Measurements from ENCODE around the gene SNRNP25.
"Not testable (repeated sequence)": the region's sequence is repeated elsewhere in the genome, so short reads cannot be mapped to it uniquely, and the experiment has no call there.

SNRNP25 gene

DNA sequence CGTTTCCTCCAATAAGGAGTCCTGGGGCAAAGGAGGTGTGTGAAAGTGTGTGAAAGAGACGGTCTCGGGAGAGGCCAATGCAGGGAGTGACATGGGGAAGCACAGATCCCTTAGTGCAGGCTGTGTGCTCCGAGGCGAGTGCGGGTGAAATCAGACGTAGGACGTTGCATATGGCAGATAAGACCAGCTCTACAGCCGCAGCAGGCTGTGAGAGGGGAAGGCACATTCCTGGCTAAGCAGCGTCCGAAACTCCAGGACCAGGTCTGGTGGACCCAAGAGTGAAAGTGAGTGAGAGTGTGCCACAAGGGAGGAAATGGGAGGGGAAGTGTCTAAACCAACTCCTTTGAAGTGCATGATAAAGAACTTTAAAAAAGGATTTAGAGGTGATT, 11.6 kb upstream of the SNRNP25 start:
- DNase-seq (ENCODE audit: low read depth), result no peak

DNA sequence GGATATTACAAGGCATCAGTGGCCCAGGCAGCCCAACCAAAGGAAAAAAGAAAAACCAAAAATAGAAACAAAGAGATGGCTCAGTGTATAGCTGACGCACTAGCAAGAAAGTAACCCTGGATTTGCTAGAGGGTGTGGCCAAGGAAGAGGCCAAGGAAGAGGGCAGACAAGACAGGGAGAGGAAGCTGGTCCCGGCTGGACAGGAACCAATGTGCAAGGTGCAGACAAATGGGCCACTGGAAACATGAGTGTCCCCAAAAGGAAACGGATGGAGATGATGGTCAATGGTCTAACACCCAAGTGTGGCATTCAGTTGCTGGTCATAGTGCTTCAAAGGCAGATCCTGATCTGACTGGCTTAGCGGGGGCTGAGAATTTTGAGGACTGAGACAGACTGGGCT, 10.9 kb upstream of the SNRNP25 start:
- DNase-seq (ENCODE audit: low read depth), result no peak

DNA sequence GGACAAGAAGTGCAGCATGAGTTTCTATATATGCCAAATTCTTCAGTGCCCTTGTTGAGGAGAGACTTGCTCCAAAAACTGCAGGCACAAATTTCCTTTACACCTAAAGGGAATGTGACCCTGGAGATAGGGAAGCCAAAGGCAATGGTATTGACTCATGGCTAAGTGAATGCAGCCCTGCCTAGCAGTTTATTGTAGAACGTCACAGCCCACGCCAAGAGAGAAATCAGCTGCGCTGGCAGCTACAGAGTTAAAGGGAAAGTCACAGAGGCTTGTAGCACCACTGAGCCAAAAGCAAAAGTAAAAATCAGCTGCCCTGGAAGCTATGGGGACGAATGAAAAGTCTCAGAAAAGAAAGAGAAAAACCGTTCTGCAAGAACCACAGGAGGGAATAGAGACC, 10.3 kb upstream of the SNRNP25 start:
- DNase-seq (ENCODE audit: low read depth), result no peak

DNA sequence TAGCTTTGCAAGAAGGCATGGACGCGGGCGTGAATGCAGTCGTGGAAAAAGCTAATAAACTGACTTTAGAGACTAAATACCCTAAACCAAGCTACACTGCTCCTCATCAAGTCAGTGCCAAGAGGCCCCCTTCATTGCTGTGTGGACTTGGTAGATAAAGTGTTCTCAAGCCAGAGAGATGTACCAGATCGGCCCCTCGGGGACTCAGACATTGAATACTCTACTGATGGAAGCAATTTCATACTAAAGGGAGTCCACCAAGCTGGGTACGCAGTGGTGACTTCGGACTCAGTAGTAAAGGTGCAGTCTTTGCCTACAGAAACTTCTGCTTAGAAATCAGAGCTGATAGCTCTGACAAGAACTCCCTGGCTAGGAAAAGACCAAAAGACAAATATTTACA, 9.0 kb upstream of the SNRNP25 start:
- DNase-seq (ENCODE audit: low read depth), result no peak

DNA sequence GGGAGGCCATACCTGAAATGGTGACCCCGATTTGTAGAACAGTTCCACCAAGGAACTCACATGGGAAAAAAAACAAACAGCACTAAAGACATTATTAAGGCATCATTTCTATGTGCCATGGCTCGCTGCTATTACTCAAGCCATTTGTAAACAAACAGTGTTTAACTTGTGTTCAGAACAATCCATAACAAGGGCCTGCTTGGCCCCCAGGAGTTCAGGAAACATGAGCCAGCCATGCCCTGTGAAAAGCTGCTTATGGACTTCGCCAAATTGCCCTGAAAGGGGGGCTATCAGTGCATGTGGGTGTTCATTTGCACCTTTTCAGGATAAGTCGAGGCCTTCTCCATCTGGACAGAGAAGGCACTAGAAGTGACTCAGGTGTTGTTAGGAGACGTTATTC, 8.2 kb upstream of the SNRNP25 start:
- DNase-seq (ENCODE audit: low read depth), result no peak

DNA sequence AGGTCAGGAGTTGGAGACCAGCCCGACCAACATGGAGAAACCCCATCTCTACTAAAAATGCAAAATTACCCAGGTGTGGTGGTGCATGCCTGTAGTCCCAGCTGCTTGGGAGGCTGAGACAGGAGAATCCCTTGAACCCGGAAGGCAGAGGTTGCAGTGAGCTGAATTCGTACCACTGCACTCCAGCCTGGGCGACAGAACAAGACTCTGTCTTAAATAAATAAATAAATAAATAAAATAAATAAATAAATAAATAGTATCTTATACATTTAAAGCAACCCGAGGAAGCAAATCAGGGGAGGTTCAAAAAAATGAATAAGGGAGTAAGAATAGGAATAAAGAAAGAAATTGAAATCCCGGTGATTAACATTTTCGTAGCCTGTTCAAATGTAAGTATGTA, 7.1 kb upstream of the SNRNP25 start:
- DNase-seq (ENCODE audit: low read depth), result not testable (repeated sequence)

DNA sequence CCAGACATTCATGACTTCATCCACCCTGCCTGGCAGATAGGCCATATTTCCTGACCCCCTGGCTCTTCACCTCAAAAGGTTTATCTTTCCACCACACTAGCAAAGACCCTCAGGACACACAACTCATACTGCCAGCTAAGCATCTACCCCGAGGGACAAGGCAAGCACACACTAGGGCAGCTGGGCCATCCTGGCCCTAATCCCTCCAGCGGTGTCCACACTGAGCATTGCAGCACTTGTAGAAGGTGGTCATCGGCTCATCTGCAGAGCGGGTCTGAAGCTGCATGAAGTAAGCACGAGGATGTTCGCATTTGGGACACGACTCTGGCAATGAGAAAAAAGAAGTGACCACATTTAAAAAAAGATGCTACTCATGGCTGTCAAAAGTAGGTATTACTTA, 6.4 kb upstream of the SNRNP25 start:
- DNase-seq (ENCODE audit: low read depth), result no peak

DNA sequence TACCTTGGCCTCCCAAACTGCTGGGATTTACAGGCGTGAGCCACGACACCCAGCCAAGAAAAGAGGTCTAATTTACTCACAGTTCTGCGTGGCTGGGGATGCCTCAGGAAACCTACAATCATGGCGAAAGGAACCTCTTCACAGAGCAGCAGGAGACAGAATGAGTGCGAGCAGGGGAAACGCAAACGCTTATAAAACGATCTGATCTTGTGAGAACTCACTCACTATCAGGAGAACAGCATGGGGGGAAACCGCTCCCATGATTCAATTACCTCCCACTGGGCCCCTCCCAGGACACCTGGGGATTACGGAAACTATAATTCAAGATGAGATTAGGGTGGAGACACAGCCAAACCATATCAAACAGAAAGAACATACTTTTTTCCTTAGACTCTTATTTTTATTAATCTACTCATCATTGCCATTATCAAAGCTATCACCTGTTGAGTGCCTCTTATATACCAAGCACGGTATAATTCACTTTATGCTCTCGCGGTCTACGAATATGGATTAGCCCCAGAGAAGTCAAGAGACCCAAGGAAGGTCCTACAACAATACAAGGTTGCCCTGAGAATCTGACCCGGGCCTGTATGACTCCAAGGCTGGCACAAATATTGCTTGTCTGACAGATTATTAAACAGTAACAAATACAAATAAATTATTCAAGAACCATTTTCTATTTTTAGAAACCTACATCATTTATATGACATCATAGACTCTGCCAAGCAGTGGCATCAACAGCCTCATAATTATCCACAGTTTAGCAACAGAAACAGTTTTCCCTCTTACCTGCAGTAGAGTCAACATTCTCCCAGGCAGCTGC, 2.6 kb upstream of the SNRNP25 start:
- no peak for DNase-seq (ENCODE audit: low read depth)

DNA sequence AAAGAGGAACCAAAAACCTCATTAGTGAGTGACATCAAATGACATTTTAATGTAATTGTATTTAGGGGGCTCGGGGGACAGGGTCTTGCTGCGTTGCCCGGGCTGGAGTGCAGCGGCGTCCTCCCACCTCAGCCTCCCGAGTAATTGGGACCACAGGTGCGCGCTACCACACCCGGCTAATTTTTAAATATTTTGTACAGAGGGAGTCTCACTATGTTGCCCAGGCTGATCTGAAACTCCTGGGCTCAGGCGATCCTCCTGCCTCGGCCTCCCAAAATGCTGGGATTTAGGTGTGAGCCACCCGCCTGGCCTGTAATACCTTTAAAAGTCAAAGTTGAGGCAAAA, 581 bp downstream of the SNRNP25 start:
- no peak for DNase-seq (ENCODE audit: low read depth)

DNA sequence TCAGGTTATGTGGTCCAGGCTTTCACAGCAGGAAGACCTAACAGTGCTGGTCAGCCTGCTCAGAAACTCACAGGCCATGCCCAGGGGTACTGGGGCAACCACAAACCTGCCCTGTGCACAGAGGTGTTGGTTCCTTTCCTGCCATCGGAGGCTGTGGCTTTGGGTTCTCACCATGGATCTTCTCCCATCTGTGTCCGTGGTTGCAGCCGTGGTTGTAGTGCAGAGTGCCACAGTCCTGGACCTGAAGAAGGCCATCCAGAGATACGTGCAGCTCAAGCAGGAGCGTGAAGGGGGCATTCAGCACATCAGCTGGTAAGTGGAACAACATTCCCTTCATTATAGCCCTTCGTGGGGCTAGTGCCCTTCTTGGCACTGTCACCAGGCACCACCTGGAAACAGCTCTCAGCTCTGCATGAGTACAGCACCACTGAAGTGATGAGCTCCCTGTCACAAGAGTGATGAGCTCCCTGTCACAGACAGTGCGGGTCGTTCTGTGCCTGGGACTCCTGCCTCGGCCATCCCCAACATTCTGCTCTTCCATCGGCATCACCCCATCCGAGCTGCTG, 2.0 kb downstream of the SNRNP25 start:
- DNase-seq (ENCODE audit: low read depth), result no peak

DNA sequence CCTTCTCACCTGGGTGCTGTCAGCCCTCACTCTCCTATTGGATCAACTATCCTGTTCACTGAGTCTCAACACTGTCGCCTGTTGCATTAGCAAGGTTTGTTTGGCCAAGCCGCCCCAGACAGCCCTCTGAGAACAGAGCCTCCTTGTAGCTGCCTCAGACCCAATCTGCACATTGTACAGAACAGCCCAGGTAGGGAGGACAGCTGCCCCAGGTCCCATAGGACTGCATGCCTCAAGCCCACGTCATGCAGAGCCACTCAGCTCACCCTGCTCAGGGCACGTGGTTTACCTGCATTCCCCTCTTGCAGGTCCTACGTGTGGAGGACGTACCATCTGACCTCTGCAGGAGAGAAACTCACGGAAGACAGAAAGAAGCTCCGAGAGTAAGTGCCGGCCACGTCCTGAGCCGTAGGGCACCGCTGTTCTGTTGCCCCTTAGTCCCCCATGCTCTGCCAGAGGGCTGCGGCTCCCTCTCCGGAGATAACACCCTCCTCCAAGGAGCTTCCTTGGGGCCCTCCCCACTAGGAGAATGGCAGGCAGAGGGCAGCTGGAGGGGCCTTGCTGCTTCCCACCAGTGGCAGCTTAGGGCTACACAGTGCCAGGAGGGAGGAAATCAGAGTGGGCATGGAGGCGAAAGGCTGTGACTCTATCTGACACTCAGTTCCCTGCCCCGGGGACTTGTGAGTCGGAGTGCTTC, 2.8 kb downstream of the SNRNP25 start:
- no peak for DNase-seq (ENCODE audit: low read depth)

DNA sequence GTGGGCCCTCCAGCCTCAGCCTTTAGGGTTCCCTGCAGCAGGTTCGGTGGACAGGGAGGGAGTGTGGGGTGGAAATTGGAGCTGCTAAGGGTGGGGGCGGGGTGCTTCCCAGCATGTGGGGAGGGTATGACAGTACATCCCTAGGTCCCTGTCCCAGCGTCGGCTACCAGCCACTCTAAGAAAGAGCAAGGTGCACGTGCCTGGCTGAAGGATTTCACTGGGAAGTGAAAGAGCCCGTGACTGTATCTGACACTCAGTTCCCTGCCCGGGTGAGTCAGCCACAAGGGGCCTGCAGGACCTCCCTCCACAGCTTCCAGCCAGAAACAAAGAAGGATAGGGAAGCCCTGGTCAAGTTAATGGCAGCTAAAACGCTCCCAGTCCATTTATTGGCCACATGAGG, 4.1 kb downstream of the SNRNP25 start:
- DNase-seq (ENCODE audit: low read depth), result no peak

DNA sequence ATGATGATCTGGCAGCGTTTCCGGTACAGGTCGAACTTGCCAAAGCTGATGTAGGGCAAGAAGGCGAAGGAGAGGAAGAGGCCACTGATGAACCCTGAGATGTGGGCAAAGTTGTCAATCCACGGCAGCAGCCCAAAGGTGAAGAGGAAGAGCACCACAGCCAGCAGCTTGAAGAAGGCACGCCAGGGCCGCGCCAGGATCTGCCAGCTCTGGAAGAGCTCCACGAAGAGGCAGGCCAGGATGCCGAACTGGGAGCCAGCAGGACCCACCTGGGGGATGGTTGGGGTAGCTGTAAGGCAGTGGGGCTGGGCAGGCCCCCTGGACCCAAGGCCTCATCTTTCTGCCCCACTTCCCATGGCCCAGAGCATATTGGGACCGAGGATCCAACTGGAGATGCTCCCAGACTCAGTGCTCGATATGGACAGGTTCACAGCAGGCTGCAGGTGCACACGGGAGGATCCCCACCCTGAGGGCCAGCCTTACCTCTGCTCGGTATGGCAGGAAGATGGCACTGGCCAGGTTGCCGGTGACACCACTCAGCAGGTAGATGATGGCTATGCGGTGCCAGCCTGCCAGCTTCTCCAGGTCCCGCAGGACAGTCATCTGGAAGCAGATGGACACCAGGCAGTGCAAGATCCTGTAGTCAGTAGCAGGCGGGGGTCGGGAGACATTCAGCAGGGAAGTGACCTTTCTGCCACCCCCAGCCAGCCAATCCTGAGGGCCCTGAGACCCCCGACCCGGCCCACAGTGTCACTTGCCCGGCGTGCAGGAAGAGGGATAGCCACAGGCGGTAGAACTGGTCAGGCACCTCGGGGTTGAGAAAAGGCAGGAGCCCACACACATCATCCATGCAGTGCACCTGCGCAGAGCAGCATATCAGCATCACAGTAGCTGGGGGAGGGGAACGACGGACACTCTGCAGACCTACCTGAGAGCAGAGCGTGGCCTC, 5.1 kb downstream of the SNRNP25 start:
- no peak for DNase-seq (ENCODE audit: low read depth)

DNA sequence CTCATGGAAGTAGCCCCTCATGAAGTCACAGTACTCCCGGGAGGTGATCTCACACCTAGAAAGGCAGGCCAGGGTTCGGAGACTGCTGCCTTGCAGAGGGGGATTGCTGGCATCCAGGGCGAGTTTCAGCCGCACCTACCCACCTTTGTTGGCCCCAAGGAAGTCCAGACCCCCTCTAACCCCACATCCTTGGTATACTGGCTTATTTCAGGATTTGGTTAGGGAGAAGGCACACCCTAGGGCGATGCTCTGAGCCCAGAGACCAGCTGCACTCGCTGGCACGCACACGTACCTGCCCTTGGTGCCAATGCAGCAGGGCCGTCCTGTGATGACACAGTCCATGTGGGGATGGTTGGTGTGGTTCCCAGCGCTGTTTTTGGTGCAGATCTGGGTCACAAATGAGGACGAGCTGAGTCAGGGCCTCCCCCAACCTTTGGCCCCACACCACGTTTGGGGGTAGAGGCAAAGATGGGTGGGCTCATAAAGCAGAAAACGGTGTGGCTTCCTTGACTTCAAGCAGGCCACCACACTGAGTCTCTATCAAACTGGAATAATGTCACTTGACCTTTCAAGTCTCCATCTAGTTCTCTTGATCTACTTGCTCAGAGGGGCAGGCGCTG, 5.9 kb downstream of the SNRNP25 start:
- DNase-seq (ENCODE audit: low read depth), result no peak

DNA sequence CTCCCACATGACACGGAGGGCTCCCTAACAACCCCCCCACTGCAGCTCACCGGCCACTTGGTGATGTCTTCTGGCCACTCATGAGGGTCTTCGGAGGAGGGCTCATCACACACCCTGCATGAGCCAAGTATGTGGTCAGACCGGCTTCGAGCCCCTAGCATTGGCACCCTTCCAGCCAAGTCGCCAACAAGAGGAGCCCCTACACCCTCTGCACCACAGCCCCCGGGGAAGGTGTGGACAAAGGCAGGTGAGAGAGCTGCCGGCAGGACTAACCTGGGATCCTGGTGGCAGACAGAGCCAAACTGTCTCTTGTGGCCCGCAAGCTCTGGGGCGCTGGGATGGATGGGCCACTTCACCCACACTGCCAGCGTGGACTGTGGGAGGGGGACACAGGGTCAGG, 6.5 kb downstream of the SNRNP25 start:
- no peak for DNase-seq (ENCODE audit: low read depth)

DNA sequence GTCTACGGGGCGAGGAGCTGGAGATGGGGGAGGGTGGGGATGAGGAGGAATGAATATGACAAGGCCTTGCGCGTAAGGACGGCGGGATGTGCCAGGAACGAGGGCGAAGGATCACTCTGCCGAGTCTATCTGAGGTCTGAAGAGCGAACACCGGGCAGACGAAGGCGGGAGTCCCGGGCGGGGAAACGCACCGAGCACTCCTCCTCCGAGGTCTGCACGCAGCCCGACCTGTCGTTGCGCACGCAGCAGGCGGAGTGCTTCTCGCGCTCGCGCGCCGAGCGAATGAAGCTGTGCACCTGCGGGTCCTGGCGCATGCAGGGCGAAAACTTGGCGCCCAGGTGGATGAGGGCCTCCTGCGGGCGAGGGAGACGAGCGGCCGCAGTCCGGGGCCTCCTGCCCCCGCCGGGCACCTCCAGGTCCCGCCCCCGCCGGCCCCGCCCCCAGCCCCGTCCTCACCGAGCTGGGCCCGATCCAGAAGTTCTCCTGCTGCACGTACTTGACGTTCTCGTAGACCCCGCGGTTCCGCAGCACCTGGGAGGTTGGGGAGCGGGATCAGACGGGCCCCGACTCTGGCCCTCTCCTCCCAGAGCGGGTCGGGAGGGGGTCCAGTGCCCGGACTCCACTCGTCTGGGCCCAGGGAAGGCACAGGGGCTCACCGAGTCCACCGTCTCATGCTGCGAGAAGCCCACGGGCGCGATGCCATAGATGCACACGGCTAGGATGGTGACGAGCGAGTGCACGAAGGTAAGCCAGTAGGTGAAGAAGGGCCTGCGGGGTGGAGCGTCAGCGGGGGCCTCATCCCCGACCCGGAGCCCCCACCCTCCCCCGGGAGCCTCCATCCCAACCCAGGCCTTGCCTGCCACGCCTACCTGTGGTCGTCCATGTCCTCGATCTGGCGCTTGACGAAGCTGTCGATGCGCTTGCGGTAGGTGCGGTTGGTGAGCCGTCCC, 7.6 kb downstream of the SNRNP25 start:
- no peak for DNase-seq (ENCODE audit: low read depth)

DNA sequence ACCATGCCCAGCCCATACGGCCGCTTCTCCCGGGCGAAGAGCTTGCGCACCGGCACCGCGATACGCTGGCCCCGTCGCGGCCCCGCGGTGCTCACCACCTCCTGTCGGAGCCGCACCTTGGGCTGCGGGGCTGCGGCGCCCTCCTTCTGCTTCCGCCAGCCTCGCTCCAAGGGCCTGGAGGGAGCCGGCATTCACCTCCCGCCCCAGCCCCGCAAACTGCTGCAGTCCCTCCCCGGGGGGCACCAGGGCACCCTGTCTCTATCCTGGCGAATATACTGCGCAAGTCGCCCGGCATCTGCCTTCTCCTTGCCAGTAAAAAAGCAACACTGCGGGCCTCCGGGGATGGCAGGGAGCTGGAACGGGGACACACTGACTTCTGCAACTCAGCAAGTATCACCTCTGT, 8.3 kb downstream of the SNRNP25 start:
- no peak for DNase-seq (ENCODE audit: low read depth)

DNA sequence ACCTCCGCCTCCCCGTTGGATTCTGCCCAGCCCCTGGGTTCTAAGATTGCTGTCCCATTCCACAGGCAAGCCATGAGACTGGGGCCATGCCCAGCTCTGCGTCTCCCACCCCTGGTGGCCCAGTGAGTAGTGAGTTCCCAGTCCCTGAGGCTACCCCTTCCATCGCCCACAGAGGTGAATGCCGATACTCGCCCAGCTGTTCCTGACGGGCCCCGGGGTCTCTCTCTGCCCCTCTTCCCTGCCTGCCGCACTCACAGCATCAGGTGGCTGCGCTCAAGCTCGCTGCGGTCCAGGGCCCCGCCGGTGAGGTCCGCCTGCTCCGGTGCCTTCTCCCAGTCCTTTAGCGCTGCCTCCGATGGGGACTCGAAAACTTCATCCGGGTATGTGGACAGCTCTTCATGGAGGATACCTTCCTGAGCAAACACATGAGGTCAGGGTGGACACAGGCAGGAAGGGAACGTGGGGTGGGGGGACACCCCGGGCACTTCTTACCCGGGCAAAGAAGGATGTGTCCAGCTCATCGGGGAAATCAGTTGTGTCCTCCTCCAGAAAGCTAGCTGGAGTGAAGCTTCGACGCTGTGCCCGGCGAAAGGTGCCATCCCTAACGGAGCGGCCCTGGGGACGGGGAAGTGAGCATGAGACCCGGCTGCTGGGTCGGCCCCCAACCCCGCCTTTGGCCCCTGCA, 8.8 kb downstream of the SNRNP25 start:
- DNase-seq (ENCODE audit: low read depth), result no peak

DNA sequence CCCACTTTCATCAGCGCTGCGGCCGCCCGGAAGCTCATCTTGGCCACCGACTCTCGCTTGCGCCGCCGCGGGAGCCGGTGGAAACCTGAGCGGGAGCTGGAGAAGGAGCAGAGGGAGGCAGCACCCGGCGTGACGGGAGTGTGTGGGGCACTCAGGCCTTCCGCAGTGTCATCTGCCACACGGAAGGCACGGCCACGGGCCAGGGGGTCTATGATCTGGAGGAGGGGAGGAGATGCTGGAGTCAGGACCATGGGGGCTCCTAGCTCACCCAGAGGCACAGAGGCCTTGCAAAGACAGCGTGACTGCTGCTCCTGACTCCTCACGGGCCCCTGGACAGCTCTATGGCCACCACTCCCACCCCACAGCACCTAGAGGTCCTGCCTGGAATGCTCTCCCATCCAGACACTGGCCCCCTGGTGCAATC, 9.4 kb downstream of the SNRNP25 start:
- no peak for DNase-seq (ENCODE audit: low read depth)

DNA sequence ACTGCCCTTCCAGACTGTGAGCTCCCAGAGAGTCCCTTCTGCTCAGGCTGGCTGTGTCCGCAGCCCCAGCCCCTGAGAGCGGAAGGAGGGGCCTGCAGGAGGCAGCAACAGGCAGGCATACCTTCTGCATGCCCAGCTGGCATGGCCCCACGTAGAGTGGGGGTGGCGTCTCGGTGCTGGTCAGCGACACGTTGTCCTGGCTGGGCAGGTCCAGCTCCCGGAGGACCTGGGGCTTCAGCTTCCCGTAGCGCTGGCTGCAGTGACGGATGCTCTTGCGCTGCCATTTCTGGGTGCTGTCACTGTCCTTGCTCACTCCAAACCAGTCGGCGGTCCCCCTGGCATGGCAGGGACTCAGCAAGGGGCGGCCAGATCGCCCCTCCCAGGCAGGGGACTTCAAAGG, 9.8 kb downstream of the SNRNP25 start:
- no peak for DNase-seq (ENCODE audit: low read depth)
